ENCODE data around the gene RYR3.

DNA sequence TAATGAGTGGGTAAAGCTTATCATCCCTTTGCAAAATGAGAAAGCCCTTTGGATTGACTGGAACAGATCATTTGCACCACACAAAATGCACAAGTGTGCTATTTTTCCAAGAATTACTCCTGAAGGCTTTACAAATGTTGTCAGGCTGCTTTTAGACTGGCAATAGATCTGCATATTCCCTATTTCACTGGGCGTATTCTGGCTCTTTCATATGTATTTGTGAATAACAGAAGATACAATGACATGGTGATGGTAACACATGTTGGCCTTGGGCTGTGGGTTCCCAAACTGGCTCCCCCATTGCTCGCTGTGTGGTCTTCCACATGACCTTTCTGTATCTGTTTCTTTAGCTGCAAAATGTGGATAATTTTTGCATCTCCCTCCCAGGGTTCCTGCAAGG lies 354.2 kb downstream of the RYR3 start:
- no peak for TF ChIP-seq ZNF24 (tag by site-specific recombination; IDR thresholded peaks at IDR 0.05)
- TF ChIP-seq, protein P1, sequence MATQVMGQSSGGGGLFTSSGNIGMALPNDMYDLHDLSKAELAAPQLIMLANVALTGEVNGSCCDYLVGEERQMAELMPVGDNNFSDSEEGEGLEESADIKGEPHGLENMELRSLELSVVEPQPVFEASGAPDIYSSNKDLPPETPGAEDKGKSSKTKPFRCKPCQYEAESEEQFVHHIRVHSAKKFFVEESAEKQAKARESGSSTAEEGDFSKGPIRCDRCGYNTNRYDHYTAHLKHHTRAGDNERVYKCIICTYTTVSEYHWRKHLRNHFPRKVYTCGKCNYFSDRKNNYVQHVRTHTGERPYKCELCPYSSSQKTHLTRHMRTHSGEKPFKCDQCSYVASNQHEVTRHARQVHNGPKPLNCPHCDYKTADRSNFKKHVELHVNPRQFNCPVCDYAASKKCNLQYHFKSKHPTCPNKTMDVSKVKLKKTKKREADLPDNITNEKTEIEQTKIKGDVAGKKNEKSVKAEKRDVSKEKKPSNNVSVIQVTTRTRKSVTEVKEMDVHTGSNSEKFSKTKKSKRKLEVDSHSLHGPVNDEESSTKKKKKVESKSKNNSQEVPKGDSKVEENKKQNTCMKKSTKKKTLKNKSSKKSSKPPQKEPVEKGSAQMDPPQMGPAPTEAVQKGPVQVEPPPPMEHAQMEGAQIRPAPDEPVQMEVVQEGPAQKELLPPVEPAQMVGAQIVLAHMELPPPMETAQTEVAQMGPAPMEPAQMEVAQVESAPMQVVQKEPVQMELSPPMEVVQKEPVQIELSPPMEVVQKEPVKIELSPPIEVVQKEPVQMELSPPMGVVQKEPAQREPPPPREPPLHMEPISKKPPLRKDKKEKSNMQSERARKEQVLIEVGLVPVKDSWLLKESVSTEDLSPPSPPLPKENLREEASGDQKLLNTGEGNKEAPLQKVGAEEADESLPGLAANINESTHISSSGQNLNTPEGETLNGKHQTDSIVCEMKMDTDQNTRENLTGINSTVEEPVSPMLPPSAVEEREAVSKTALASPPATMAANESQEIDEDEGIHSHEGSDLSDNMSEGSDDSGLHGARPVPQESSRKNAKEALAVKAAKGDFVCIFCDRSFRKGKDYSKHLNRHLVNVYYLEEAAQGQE (tag by site-specific recombination; IDR thresholded peaks at IDR 0.05): no peak

Data from HEK293 (cell line).